Smooth muscle cell (in vitro differentiated cells): ENCODE results near the gene IFT43. TPM values are rescaled to one million over a fixed set of nuclear protein-coding genes. Genes with fewer than 3 reads are reported as not detected.
"Not testable (repeated sequence)": the region's sequence is repeated elsewhere in the genome, so short reads cannot be mapped to it uniquely, and the experiment has no call there.

Experiments used
- DNase-seq: peaks from one replicate; lab custom pipeline; 2025; ENCODE audit not compliant: unreplicated experiment; lab: John Stamatoyannopoulos, UW
- H2AFZ ChIP-seq: fragments of 200-600 bp; sonication (generic); 2 replicates; pipeline ENCODE4 v1.6.0; 2016; ENCODE audit warnings: antibody characterized with exemption, low read depth, mild to moderate bottlenecking
- H3F3A ChIP-seq: fragments of 200-600 bp; sonication (generic); 2 replicates; pipeline ENCODE4 v1.6.0; 2017; ENCODE audit warnings: antibody characterized with exemption, low read depth
- H3K27ac ChIP-seq: fragments of 200-600 bp; sonication (generic); 2 replicates; pipeline ENCODE4 v1.5.1; 2016; ENCODE audit warnings: low read depth, mild to moderate bottlenecking
- H3K27me3 ChIP-seq: fragments of 200-600 bp; sonication (generic); 2 replicates; pipeline ENCODE4 v1.6.1; 2016; ENCODE audit warnings: low read depth, mild to moderate bottlenecking
- H3K36me3 ChIP-seq: fragments of 200-600 bp; sonication (generic); 2 replicates; pipeline ENCODE4 v1.5.1; 2016; ENCODE audit warnings: low read depth
- H3K4me1 ChIP-seq: fragments of 200-600 bp; sonication (generic); 2 replicates; pipeline ENCODE4 v1.5.1; 2016; ENCODE audit warnings: low read depth
- H3K4me2 ChIP-seq: fragments of 200-600 bp; sonication (generic); 2 replicates; pipeline ENCODE4 v1.6.0; 2016; ENCODE audit warnings: mild to moderate bottlenecking
- H3K4me3 ChIP-seq: fragments of 200-600 bp; sonication (generic); 2 replicates; pipeline ENCODE4 v1.5.1; 2016; ENCODE audit warnings: mild to moderate bottlenecking
- H3K79me2 ChIP-seq: fragments of 200-600 bp; sonication (generic); 2 replicates; pipeline ENCODE4 v1.6.0; 2016; ENCODE audit warnings: low read depth, mild to moderate bottlenecking
- H3K9ac ChIP-seq: fragments of 200-600 bp; sonication (generic); 2 replicates; pipeline ENCODE4 v1.6.0; 2016; ENCODE audit warnings: low read depth
- H3K9me3 ChIP-seq: fragments of 200-600 bp; sonication (generic); replicated peaks from 2 replicates; pipeline ENCODE4 v1.5.1; 2016; ENCODE audit warnings: low read depth
- H4K20me1 ChIP-seq: fragments of 200-600 bp; sonication (generic); 2 replicates; pipeline ENCODE4 v1.6.0; 2016; ENCODE audit warnings: low read depth
- CTCF ChIP-seq: fragments of 200-600 bp; sonication (generic); IDR thresholded peaks from 2 replicates; pipeline ENCODE4 v1.5.1; 2017; ENCODE audit warnings: borderline replicate concordance, mild to moderate bottlenecking, antibody characterized with exemption; ENCODE audit not compliant: insufficient read depth, poor library complexity, severe bottlenecking
- WGBS: methylation state at CpG from one replicate; pipeline ENCODE4 v1.1.7; 2016; ENCODE audit warnings: low lambda C conversion rate; 5-methylcytosine and 5-hydroxymethylcytosine counted together
- polyA plus RNA-seq: library from polyadenylated mRNA; unstranded; fragments of >200 nt; fragmentation: Nextera tagmentation; extraction: Ambion mirVana; gene quantifications from 2 replicates; pipeline ENCODE4 v1.2.1, GENCODE V29; 2016
- total RNA-seq: library from RNA; depleted of rRNA; stranded (reverse); fragments of >200 nt; gene quantifications from 2 replicates; pipeline ENCODE4 v1.2.3, GENCODE V29; 2014

Gene IFT43
- total and polyA plus RNA-seq, 2 experiments from 2014 or later: 46.9 to 63.0 TPM

- no peaks in the 10 kb centered on the region for H3K79me2 ChIP-seq
- H3K4me1 ChIP-seq: no peaks in the 10 kb centered on the region
- no peaks in the 10 kb centered on the region for H3F3A ChIP-seq
- TF ChIP-seq CTCF: no peak
- H3K27me3 ChIP-seq: no peaks in the 10 kb centered on the region
- 93% methylated on average over 1 of the region's 1 CpG for WGBS
- H3K36me3 ChIP-seq: peaks cover 29% of the 10 kb centered on the region
- peaks cover 8% of the 10 kb centered on the region for H3K9me3 ChIP-seq
- H4K20me1 ChIP-seq: peaks cover 13% of the 10 kb centered on the region
- H3K4me2 ChIP-seq: no peak overlapping the region
- no peak overlapping the region for H3K27ac ChIP-seq
- H3K4me3 ChIP-seq: no peak overlapping the region
- no peak overlapping the region for H3K9ac ChIP-seq
- no peak overlapping the region for H2AFZ ChIP-seq
- no peak for DNase-seq
These were observed 16.8 kb downstream of the IFT43 start for GRCh38 chr14:76002383-76002782.

GRCh38 chr14:76006253-76006652, 20.7 kb downstream of the IFT43 start:
- no peak overlapping the region for H3K27ac ChIP-seq
- H3K4me1 ChIP-seq: no peaks in the 10 kb centered on the region
- H3K36me3 ChIP-seq: peaks cover 22% of the 10 kb centered on the region
- 95% methylated on average over 2 of the region's 2 CpGs for WGBS
- H3K79me2 ChIP-seq: no peaks in the 10 kb centered on the region
- peaks cover 8% of the 10 kb centered on the region for H3K9me3 ChIP-seq
- no peaks in the 10 kb centered on the region for H3F3A ChIP-seq
- no peaks in the 10 kb centered on the region for H3K27me3 ChIP-seq
- no peak overlapping the region for H3K9ac ChIP-seq
- no peak for TF ChIP-seq CTCF
- H3K4me2 ChIP-seq: no peak overlapping the region
- H2AFZ ChIP-seq: no peak overlapping the region
- no peak for DNase-seq
- no peak overlapping the region for H3K4me3 ChIP-seq
- H4K20me1 ChIP-seq: peaks cover 15% of the 10 kb centered on the region

- Histone ChIP-seq H3K36me3 (peaks cover 25% of the 10 kb centered on the region), H3K79me2 (no peaks in the 10 kb centered on the region), H3K4me3 (no peak overlapping the region), H3K9ac (no peak overlapping the region), H3K9me3 (peaks cover 8% of the 10 kb centered on the region), H3K27me3 (no peaks in the 10 kb centered on the region), H3K4me2 (no peak overlapping the region), H3F3A (no peaks in the 10 kb centered on the region), H2AFZ (no peak overlapping the region), H3K4me1 (no peaks in the 10 kb centered on the region), H4K20me1 (peaks cover 15% of the 10 kb centered on the region), H3K27ac (no peak overlapping the region)
- no peak for DNase-seq
- 100% methylated on average over 1 of the region's 1 CpG for WGBS
- TF ChIP-seq CTCF: no peak
These were observed 21.8 kb downstream of the IFT43 start for GRCh38 chr14:76007379-76007778.

GRCh38 chr14:76007852-76008251, 22.3 kb downstream of the IFT43 start:
- no peaks in the 10 kb centered on the region for H3F3A ChIP-seq
- DNase-seq: no peak
- no peak overlapping the region for H3K27ac ChIP-seq
- no peaks in the 10 kb centered on the region for H3K4me1 ChIP-seq
- peaks cover 28% of the 10 kb centered on the region for H3K36me3 ChIP-seq
- WGBS: 93% methylated on average over 2 of the region's 2 CpGs
- H4K20me1 ChIP-seq: peaks cover 15% of the 10 kb centered on the region
- H3K9ac ChIP-seq: no peak overlapping the region
- H3K27me3 ChIP-seq: no peaks in the 10 kb centered on the region
- H3K9me3 ChIP-seq: peaks cover 8% of the 10 kb centered on the region
- H3K4me3 ChIP-seq: no peak overlapping the region
- H3K79me2 ChIP-seq: no peaks in the 10 kb centered on the region
- H3K4me2 ChIP-seq: no peak overlapping the region
- H2AFZ ChIP-seq: no peak overlapping the region
- TF ChIP-seq CTCF: no peak

GRCh38 chr14:76009627-76010026, 24.1 kb downstream of the IFT43 start:
- peaks cover 15% of the 10 kb centered on the region for H4K20me1 ChIP-seq
- H3K79me2 ChIP-seq, DNase-seq, H2AFZ ChIP-seq, H3F3A ChIP-seq, H3K4me1 ChIP-seq, H3K4me2 ChIP-seq, H3K27me3 ChIP-seq, H3K4me3 ChIP-seq, H3K27ac ChIP-seq, H3K9me3 ChIP-seq, H3K9ac ChIP-seq: not testable (repeated sequence)
- WGBS: 88% methylated on average over 3 of the region's 3 CpGs
- H3K36me3 ChIP-seq: peaks cover 21% of the 10 kb centered on the region
